HUES64 (cell line): ENCODE results near the gene ST6GALNAC4.

ENCODE experiments used
- H3K27ac ChIP-seq: 2 replicates; pipeline ENCODE4 v1.7.0; 2013; ENCODE audit warnings: low read depth, low read length, inconsistent platforms
- H3K27me3 ChIP-seq: 2 replicates; pipeline ENCODE4 v1.6.1; 2013; ENCODE audit warnings: mild to moderate bottlenecking, low read length; ENCODE audit not compliant: insufficient read depth
- H3K36me3 ChIP-seq: 2 replicates; pipeline ENCODE4 v1.6.1; 2013; ENCODE audit warnings: mild to moderate bottlenecking, low read length; ENCODE audit not compliant: insufficient read depth
- H3K4me1 ChIP-seq: 2 replicates; pipeline ENCODE4 v1.6.1; 2013; ENCODE audit warnings: mild to moderate bottlenecking, low read length, moderate library complexity; ENCODE audit not compliant: insufficient read depth
- H3K4me3 ChIP-seq: 2 replicates; pipeline ENCODE4 v1.5.1; 2013; ENCODE audit warnings: mild to moderate bottlenecking, low read length, moderate library complexity
- H3K9ac ChIP-seq: 2 replicates; pipeline ENCODE4 v1.6.1; 2013; ENCODE audit warnings: mild to moderate bottlenecking, low read depth, low read length
- H3K9me3 ChIP-seq: 2 replicates; pipeline ENCODE4 v1.6.1; 2013; ENCODE audit warnings: low read depth, low read length; ENCODE audit not compliant: insufficient read depth
- WGBS: fragments of 150-250, 120-280 bp; methylation state at CpG from one replicate; pipeline ENCODE4 v1.1.7; 2013; ENCODE audit warnings: missing lambda C conversion rate; 5-methylcytosine and 5-hydroxymethylcytosine counted together

The ST6GALNAC4 gene

DNA sequence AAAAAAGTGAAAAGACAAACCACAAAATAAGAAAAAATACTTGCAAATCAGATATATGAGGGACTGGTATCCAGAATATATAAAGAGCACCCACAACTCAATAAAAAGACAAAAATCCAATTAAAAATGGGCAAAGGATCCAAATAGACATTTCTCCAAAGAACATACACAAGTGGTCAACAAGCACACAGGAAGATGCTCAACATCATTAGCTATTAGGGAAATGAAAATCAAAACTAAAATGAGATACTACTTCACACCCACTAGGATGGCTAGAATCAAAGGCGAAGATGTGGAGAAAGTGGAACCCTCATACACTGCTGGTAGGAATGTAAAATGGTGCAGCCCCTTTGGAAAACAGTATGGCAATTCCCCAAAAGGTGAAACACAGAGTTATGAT, 41.9 kb upstream of the ST6GALNAC4 start:
- WGBS, result 86% methylated on average over 1 of the region's 1 CpG
- H3K36me3 ChIP-seq, result no peaks in the 10 kb centered on the region
- peaks cover 11% of the 10 kb centered on the region; the same call in 1 of the 2 replicates for H3K4me1 ChIP-seq
- no peaks in the 10 kb centered on the region for H3K27me3 ChIP-seq
- no peaks in the 10 kb centered on the region for H3K9me3 ChIP-seq
- no peak overlapping the region for H3K27ac ChIP-seq
- no peak overlapping the region for H3K9ac ChIP-seq
- H3K4me3 ChIP-seq, result no peak overlapping the region

DNA sequence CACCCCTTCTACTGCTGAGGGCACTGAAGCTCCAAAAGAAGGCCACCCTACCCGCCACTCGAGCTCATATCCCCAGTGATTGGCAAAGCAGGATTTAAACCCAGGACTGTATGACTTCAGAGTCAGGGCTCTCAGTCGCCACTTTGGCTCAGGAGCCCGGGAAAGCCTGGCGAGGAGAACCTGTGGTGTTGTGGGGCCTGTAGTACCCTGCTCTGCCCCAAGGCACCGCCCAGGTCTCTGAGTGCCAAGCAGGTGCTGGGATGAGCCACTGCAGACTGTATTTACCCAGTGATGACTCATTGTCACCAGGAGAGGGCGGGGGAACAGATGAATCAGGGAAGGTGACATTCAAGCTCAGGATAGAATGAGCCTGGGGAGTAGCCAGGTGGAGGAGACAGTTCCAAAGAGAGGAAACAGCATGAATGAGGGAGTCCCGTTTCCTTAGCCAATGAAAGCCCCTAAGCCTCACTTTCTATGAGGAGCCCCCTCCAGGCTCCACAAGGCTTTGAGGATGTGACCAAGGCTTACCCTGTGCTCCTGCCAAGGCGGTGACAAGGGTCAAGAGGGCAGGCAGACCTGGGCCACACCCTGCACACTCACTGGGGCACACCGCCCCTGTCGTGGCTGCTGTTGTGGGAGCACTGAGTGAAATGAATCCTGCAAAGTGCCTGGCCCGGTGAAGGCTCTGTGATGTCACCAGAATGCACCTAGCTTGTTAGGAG, 38.6 kb upstream of the ST6GALNAC4 start:
- no peak overlapping the region for H3K4me3 ChIP-seq
- WGBS, result 59% methylated on average over 12 of the region's 12 CpGs
- H3K36me3 ChIP-seq, result no peaks in the 10 kb centered on the region
- no peak overlapping the region for H3K9ac ChIP-seq
- H3K27ac ChIP-seq, result 0 out of 2 replicates have a peak overlapping the region, but pooled peaks have one; percentile 51
- H3K27me3 ChIP-seq, result no peaks in the 10 kb centered on the region
- no peaks in the 10 kb centered on the region for H3K9me3 ChIP-seq
- H3K4me1 ChIP-seq, result peaks cover 7% of the 10 kb centered on the region; the same call in 1 of the 2 replicates

DNA sequence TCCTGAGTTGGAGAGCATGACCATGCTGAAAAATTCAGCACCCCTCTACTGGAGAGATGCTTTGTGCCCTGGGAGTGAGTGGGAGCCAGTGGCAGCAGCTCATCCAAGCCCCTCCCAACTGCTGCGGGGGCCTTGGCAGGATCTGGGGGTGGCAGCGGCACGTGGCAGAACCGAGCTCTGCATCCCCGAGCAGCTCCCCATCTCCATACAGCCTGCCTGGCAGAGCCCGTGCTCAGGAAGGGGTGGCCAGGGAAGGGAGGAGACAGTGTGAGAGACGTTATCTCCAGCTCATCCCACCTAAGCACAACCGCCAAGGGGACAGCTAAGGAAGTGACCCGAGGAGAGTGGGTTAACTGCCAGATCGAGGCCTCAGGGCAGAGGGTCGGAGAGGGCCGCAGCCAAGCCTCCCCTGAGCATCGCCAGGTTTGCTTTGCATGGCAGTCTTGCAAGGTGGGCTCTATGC, 38.0 kb upstream of the ST6GALNAC4 start:
- WGBS, result 91% methylated on average over 13 of the region's 13 CpGs
- Histone ChIP-seq H3K4me1 (peaks cover 7% of the 10 kb centered on the region; the same call in 1 of the 2 replicates), H3K4me3 (no peak overlapping the region), H3K9me3 (no peaks in the 10 kb centered on the region), H3K36me3 (no peaks in the 10 kb centered on the region), H3K27me3 (no peaks in the 10 kb centered on the region), H3K27ac (no peak overlapping the region), H3K9ac (no peak overlapping the region)

DNA sequence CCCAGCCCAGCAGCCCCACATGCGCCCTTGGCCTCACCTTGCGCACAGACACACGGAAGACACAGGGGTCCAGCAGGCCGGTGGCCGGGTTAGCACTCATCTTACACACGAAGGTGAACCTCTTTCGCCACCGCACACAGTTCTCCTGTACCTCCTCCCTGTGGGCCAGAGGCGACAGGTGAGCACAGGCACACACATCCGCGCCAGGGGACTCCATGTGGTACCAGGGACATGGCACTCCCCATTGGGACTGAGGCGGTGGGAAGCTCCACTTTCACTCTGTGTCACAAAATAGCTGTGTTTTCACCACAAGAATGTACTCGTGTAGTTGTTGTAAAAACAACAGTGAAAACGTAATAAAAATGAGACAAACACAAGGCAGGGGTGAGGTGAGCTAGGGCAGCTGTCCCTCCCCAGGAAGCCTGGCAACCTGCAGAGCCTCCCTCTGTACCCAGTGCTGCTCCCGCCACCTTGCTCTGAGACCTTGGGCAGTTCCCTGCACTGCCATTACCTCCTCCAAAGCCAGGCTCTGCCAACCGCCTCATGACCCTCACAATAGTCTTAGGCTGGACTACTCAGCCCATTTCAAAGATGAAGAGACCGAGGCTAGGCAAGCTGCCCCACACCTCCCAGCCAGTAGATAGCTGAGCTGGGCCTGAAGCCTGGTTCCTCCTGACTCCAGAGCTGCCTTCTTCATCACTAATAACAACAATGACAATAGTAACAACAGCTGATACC, 37.1 kb upstream of the ST6GALNAC4 start:
- Histone ChIP-seq H3K4me3 (no peak overlapping the region), H3K27ac (no peak overlapping the region), H3K27me3 (no peaks in the 10 kb centered on the region), H3K9me3 (no peaks in the 10 kb centered on the region), H3K9ac (no peak overlapping the region), H3K4me1 (peaks cover 7% of the 10 kb centered on the region; the same call in 1 of the 2 replicates), H3K36me3 (no peaks in the 10 kb centered on the region)
- 94% methylated on average over 17 of the region's 17 CpGs for WGBS

DNA sequence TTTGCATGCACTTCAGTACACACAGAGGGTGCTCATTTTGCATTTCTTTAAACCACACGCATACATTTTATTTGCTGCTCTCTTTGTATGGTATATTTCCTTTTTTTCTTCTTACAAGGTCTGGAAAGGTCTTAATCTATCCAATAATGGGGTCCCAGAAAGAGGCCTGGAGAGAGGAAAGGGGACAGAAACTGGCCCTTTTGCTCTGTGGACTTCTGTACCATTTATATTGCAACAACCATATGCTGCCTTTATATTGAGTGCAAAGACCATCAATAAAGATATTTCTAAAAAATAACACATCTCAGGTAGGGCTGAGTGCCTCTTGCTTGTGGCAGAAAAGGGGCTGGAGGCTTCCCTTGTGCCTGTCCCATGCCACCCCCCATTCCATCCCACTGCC, 36.3 kb upstream of the ST6GALNAC4 start:
- WGBS, result no CpG with 5 or more reads among the region's 1 CpG
- Histone ChIP-seq H3K27me3 (no peaks in the 10 kb centered on the region), H3K4me3 (no peak overlapping the region), H3K9ac (no peak overlapping the region), H3K4me1 (peaks cover 7% of the 10 kb centered on the region; the same call in 1 of the 2 replicates), H3K27ac (no peak overlapping the region), H3K9me3 (no peaks in the 10 kb centered on the region), H3K36me3 (no peaks in the 10 kb centered on the region)

DNA sequence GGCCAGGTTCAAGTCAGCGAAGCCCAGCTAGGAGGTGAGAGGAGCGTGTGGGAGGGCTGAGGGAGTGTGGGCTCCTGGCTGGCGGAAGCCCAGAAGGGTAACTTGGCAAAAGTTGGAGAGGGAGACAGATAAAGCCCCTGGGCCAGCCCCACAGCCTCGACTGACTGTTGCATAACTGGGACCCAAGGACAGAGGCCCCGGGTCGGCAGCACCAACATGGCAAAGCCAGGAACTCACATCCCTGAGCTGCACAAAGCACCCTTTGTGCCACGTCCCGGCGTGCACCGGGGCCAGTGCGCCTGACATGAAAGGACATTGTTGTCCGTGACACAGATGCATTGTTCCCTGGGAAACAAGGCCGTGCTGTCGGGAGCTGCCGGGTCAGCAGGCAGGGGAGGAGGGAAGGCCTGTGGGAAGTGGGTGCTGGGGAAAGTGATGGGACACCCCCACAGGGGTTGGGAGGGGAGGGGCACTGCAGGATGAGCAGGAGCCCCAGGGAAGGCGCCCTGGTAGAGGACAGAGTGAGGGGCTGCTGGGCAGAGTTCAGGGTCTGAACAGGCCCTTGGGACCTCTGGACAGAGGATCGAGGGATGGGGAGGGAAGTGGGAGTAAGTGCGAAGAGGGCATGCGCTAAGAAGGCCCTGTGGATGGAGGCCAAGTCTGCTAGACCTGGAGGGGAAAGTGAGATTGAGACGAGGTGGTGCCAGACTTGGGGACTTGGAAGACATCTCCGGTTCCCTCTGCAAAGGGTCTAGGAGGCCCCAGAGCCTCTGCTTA, 33.9 kb upstream of the ST6GALNAC4 start:
- Histone ChIP-seq H3K9me3 (no peaks in the 10 kb centered on the region), H3K27ac (no peak overlapping the region), H3K4me3 (no peak overlapping the region), H3K9ac (0 out of 2 replicates have a peak overlapping the region, but pooled peaks have one; percentile 31), H3K27me3 (no peaks in the 10 kb centered on the region), H3K4me1 (peaks cover 6% of the 10 kb centered on the region; the same call in 1 of the 2 replicates), H3K36me3 (peaks cover 3% of the 10 kb centered on the region; the same call in 1 of the 2 replicates)
- WGBS, result 91% methylated on average over 21 of the region's 21 CpGs

DNA sequence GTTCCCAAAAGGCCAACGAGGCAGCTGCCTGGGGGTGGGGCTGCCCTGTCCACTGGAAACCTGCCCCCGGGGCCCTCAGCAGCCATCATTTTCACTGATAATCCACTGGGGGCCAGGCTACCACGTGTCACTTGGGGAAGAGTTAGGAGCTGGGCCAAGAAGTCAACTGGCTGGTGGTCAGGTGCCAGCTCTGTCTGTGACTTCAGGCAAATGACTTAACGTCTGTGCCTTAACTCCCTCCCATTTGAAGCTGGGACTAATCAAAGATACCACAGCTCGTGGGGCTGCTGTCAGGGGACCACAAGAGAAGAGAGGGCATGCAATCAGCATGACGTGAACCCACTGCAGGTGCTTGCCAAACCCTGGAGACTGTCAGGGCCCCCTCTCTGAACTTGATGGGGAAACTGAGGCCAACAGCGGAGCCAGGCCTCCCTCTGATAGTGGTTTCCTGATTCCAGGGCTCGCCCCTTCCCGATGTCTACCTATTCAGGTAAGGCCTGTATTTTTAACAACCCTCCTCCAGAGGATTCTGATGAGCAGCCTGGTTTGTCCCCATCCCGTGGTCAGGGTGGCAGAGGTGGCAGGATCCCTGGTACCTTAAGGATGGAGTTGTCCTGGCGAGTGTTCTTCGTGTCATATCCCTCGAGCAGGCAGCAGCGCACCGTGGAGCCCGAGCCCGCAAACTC, 33.1 kb upstream of the ST6GALNAC4 start:
- H3K9ac ChIP-seq, result no peak overlapping the region
- WGBS, result 94% methylated on average over 17 of the region's 17 CpGs
- H3K4me3 ChIP-seq, result no peak overlapping the region
- no peak overlapping the region for H3K27ac ChIP-seq
- no peaks in the 10 kb centered on the region for H3K27me3 ChIP-seq
- H3K4me1 ChIP-seq, result no peaks in the 10 kb centered on the region
- H3K9me3 ChIP-seq, result no peaks in the 10 kb centered on the region
- H3K36me3 ChIP-seq, result peaks cover 10% of the 10 kb centered on the region

DNA sequence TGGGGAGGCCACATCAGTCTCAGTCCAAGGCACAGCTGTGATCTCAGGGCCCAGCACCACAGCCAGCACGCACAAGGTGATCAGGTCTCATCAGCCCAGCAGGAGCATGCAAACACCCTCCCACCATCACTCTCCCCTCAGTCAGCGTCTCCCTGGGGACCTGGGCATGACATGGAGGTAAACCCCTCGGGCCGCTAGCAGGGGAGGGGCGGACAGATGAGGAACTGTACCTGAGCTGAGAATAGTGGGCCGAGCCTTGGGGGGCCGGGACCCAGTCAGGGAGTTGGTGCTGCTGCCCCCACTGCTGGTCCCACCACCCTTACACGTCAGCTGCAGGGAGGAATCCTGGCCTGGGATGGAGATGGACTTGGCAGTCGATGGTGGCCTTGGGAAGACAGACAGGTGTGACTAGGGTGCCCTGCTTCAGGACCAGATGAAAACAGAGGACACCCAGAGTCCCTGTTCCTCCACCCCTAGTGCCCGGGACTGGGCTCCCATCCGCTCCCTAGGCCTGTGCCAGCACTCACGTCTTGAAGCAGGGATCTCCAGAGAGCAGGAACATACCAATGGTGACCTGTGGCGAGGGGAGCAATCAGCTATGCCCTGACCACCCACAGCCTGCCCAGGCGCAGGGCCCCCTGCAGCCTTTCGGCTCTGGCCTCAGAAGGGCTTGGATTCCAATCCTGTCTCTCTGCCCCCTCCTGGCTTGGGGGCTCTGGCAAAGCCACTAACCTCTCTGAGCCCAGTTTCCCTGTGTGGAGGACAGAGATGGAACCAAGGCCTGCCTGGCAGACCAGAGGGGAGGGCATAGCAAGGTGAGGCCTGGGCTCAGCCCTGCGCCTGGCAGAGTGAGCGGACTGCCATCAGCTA, 31.2 kb upstream of the ST6GALNAC4 start:
- WGBS, result 88% methylated on average over 17 of the region's 17 CpGs
- Histone ChIP-seq H3K4me1 (no peaks in the 10 kb centered on the region), H3K9me3 (no peaks in the 10 kb centered on the region), H3K4me3 (no peak overlapping the region), H3K27ac (no peak overlapping the region), H3K9ac (no peak overlapping the region), H3K36me3 (peaks cover 24% of the 10 kb centered on the region), H3K27me3 (no peaks in the 10 kb centered on the region)

DNA sequence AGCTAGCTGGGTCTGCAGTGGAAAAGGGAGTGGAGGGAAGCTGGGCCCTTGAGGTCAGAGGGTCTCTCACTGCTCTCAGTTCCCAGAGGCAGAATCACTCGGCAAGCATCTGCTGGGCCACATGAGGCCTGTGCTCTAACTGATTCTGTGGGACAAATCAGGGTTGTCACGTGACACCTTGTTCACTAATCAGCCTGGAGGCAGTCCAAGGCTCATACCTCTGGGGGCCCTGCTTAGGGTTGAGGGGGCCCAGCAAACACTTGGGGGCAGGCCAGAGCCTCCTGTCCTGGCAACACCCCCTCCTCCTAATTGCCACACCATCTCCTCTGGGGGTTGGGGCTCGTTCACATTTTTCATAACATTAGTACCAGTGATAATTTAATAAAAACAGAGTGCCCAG, 29.9 kb upstream of the ST6GALNAC4 start:
- H3K36me3 ChIP-seq, result peaks cover 34% of the 10 kb centered on the region
- no peaks in the 10 kb centered on the region for H3K4me1 ChIP-seq
- no peaks in the 10 kb centered on the region for H3K27me3 ChIP-seq
- H3K4me3 ChIP-seq, result no peak overlapping the region
- H3K9me3 ChIP-seq, result no peaks in the 10 kb centered on the region
- H3K27ac ChIP-seq, result no peak overlapping the region
- 88% methylated on average over 3 of the region's 3 CpGs for WGBS
- no peak overlapping the region for H3K9ac ChIP-seq

DNA sequence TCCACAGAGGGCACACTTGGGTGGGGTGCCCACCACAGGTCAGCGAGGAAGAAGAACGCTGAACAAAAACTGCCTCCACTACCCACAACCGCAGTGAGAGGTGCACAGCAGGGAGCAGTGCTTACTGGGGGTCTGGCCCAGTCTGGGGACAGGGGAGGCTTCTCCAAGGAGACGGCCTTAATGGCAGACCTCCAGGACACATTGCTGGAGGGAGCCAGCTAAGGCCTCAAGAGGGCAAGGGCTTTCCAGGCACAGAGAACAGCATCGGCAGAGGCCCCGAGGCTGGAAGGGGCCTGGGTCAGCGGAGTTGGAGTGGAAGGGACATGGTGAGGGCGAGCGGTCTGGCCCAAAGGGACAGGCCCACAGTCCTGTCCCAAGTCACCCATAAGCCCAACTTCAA, 29.1 kb upstream of the ST6GALNAC4 start:
- H3K36me3 ChIP-seq, result peaks cover 34% of the 10 kb centered on the region
- no peaks in the 10 kb centered on the region for H3K27me3 ChIP-seq
- 97% methylated on average over 9 of the region's 9 CpGs for WGBS
- H3K9me3 ChIP-seq, result no peaks in the 10 kb centered on the region
- no peak overlapping the region for H3K4me3 ChIP-seq
- no peak overlapping the region for H3K9ac ChIP-seq
- H3K4me1 ChIP-seq, result no peaks in the 10 kb centered on the region
- H3K27ac ChIP-seq, result no peak overlapping the region
